ENCODE data around the gene WNT7B. TPM values are rescaled to one million over a fixed set of nuclear protein-coding genes. Genes with fewer than 3 reads are reported as not detected.

Gene WNT7B
- total RNA-seq, 1 experiment from 2014 or later: 66.9 TPM

DNA sequence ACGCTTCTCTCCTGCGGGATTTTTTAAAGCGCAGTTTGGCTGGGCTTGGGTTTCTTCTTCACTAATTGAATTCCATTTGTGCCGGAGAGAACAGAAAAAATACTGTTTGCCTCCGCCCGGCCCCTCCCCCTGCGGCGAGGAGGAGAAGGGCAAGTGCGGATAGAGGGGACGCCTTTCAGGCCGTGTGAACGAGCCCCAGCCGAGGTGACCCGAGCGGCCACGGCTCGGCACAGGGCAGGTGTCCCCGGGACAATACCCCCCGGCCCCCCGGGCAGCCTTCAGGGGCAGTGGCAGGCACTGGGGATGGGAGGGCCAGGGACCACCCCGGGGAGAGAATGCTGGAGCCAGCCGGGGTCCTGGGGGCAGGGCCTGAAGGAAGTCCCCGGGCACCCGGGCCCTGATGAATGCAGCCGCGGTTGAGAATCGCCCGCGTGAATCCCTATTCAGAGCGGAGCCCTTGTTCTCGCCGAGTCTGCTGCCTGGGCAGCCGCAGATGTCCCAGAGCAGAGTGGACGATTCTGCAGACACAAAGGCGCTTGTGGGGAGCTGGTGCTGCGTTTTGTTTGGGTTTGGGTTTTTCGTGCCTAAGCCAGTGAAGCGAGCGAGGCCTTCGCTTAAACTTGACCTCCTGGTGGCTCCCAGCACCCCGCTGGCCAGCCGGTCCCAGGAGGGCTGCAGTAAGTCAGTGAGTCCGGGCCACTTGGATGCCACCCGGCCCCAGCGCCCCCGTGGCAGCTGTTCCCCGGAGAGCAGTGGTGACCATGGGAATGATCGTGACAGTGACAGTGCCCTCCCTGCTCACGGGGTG is 96.0 kb downstream of the WNT7B start:
- ChIA-PET CTCF (no interaction called here), POLR2A (ENCODE audit: unreplicated experiment) (no interaction called here)
- Histone ChIP-seq H3K27me3 (ENCODE audit: insufficient read depth, low read depth) (no peaks in the 10 kb centered on the region), H4K20me1 (ENCODE audit: insufficient read depth) (no peaks in the 10 kb centered on the region), H3K27ac (no peak overlapping the region), H3K9me3 (ENCODE audit: insufficient read depth, low read depth) (no peaks in the 10 kb centered on the region), H3K36me3 (ENCODE audit: low read depth) (no peaks in the 10 kb centered on the region), H3F3A (ENCODE audit: insufficient read depth, low read depth) (0 out of 2 replicates have a peak, but pooled peaks cover 8% of the 10 kb centered on the region), H3K9me2 (ENCODE audit: insufficient read depth) (no peaks in the 10 kb centered on the region), H3K4me3 (no peak overlapping the region), H3K4me2 (no peak overlapping the region), H3K4me1 (replicated peaks; ENCODE audit: insufficient read depth) (no peaks in the 10 kb centered on the region), H2AFZ (no peak overlapping the region), H3K79me2 (ENCODE audit: low read depth) (no peaks in the 10 kb centered on the region)
- no peak for DNase-seq
- no TSS peak for BruUV-seq (replicated peaks)
- TF ChIP-seq, protein P1, sequence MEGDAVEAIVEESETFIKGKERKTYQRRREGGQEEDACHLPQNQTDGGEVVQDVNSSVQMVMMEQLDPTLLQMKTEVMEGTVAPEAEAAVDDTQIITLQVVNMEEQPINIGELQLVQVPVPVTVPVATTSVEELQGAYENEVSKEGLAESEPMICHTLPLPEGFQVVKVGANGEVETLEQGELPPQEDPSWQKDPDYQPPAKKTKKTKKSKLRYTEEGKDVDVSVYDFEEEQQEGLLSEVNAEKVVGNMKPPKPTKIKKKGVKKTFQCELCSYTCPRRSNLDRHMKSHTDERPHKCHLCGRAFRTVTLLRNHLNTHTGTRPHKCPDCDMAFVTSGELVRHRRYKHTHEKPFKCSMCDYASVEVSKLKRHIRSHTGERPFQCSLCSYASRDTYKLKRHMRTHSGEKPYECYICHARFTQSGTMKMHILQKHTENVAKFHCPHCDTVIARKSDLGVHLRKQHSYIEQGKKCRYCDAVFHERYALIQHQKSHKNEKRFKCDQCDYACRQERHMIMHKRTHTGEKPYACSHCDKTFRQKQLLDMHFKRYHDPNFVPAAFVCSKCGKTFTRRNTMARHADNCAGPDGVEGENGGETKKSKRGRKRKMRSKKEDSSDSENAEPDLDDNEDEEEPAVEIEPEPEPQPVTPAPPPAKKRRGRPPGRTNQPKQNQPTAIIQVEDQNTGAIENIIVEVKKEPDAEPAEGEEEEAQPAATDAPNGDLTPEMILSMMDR (conservative IDR thresholded peaks at IDR 0.05): no peak
- TF ChIP-seq EZH2 (IDR thresholded peaks at IDR 0.05; ENCODE audit: low read depth): no peak
- intact Hi-C loops (cut with micrococcal nuclease; ENCODE audit: unreplicated experiment): no loop called here

DNA sequence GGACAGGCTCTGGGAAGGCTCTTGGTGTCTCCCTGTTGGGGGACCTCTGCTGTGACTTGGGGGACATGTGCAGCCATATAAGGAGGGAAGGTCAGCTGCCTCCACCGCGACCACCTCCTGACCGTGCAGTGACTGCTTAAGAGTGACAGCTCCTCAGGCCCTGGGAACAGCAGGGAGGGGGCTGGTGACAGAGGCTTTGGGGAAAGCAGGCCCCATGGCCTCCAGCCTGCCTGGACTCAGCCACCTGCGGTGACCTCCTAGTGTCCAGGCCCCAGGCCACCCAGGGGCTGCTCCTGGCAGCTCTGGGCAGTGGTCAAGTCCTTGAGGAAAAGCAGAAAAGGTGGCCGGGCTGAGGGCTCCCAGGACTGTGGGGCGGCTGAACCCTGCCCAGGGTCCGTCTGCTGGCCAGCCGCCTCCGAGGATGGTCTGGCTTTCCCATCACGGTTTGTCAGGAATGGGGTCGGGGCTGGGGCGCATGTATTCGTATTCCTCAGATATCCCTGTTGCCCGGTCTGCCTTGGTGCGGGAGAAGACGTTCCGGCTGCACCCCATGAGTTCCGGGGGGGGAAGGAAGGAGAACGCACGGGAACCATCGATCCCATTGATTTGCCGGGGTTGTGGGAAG is 96.8 kb downstream of the WNT7B start:
- no TSS peak for BruUV-seq (replicated peaks)
- CTCF ChIA-PET: no interaction called here

DNA sequence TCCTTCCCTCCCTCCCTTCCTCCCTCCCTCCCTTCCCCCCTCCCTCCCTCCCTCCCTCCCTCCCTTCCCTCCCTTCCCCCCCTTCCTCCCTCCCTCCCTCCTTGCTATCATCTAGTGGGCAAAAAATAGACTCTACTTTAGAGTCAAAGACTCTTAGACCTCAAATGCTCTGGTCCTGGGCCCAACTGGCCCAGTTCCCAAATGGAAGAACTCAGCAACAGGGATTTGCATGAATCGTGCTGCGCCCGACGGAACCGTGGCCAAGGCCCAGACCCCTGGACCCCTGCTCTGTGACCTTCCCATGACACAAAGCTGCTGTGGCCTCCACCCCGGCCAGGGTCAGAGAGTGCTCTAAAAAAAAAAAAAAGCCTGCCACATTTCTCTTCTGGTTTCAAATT is 97.4 kb downstream of the WNT7B start:
- no peaks in the 10 kb centered on the region for H3K27me3 ChIP-seq (ENCODE audit: insufficient read depth, low read depth)
- no peaks in the 10 kb centered on the region for H3K79me2 ChIP-seq (ENCODE audit: low read depth)
- H3K4me3 ChIP-seq: no peak overlapping the region
- H3K9me3 ChIP-seq (ENCODE audit: insufficient read depth, low read depth): no peaks in the 10 kb centered on the region
- H3F3A ChIP-seq (ENCODE audit: insufficient read depth, low read depth): 0 out of 2 replicates have a peak, but pooled peaks cover 9% of the 10 kb centered on the region
- CTCF ChIA-PET: no interaction called here
- BruUV-seq (replicated peaks): no TSS peak
- H3K4me1 ChIP-seq (replicated peaks; ENCODE audit: insufficient read depth): no peaks in the 10 kb centered on the region
- no peak overlapping the region for H2AFZ ChIP-seq
- no peaks in the 10 kb centered on the region for H3K36me3 ChIP-seq (ENCODE audit: low read depth)
- no peaks in the 10 kb centered on the region for H3K9me2 ChIP-seq (ENCODE audit: insufficient read depth)
- DNase-seq: no peak
- H3K4me2 ChIP-seq: no peak overlapping the region
- H3K27ac ChIP-seq: no peak overlapping the region
- H4K20me1 ChIP-seq (ENCODE audit: insufficient read depth): no peaks in the 10 kb centered on the region
- intact Hi-C loops (cut with micrococcal nuclease; ENCODE audit: unreplicated experiment): no loop called here
- POLR2A ChIA-PET (ENCODE audit: unreplicated experiment): no interaction called here
- no peak for TF ChIP-seq EZH2 (IDR thresholded peaks at IDR 0.05; ENCODE audit: low read depth)
- TF ChIP-seq, protein P1 (conservative IDR thresholded peaks at IDR 0.05): no peak

More for the DNA sequence above, 96.8 kb downstream of the WNT7B start:
- Histone ChIP-seq H3F3A (ENCODE audit: insufficient read depth, low read depth) (0 out of 2 replicates have a peak, but pooled peaks cover 9% of the 10 kb centered on the region), H3K9me3 (ENCODE audit: insufficient read depth, low read depth) (no peaks in the 10 kb centered on the region), H3K4me1 (replicated peaks; ENCODE audit: insufficient read depth) (no peaks in the 10 kb centered on the region), H3K36me3 (ENCODE audit: low read depth) (no peaks in the 10 kb centered on the region), H4K20me1 (ENCODE audit: insufficient read depth) (no peaks in the 10 kb centered on the region), H3K27ac (no peak overlapping the region), H3K9me2 (ENCODE audit: insufficient read depth) (no peaks in the 10 kb centered on the region), H3K4me3 (no peak overlapping the region), H3K4me2 (no peak overlapping the region), H3K79me2 (ENCODE audit: low read depth) (no peaks in the 10 kb centered on the region), H2AFZ (no peak overlapping the region), H3K27me3 (ENCODE audit: insufficient read depth, low read depth) (no peaks in the 10 kb centered on the region)
- POLR2A ChIA-PET (ENCODE audit: unreplicated experiment): no interaction called here
- DNase-seq: no peak
- TF ChIP-seq, protein P1 (conservative IDR thresholded peaks at IDR 0.05): no peak
- no peak for TF ChIP-seq EZH2 (IDR thresholded peaks at IDR 0.05; ENCODE audit: low read depth)
- intact Hi-C loops (cut with micrococcal nuclease; ENCODE audit: unreplicated experiment): no loop called here

Data from PC-9 (cell line).